ENCODE results near the gene TCL1B.
"Not testable (repeated sequence)": the region's sequence is repeated elsewhere in the genome, so short reads cannot be mapped to it uniquely, and the experiment has no call there.

The TCL1B gene, protein sequence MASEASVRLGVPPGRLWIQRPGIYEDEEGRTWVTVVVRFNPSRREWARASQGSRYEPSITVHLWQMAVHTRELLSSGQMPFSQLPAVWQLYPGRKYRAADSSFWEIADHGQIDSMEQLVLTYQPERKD

DNA sequence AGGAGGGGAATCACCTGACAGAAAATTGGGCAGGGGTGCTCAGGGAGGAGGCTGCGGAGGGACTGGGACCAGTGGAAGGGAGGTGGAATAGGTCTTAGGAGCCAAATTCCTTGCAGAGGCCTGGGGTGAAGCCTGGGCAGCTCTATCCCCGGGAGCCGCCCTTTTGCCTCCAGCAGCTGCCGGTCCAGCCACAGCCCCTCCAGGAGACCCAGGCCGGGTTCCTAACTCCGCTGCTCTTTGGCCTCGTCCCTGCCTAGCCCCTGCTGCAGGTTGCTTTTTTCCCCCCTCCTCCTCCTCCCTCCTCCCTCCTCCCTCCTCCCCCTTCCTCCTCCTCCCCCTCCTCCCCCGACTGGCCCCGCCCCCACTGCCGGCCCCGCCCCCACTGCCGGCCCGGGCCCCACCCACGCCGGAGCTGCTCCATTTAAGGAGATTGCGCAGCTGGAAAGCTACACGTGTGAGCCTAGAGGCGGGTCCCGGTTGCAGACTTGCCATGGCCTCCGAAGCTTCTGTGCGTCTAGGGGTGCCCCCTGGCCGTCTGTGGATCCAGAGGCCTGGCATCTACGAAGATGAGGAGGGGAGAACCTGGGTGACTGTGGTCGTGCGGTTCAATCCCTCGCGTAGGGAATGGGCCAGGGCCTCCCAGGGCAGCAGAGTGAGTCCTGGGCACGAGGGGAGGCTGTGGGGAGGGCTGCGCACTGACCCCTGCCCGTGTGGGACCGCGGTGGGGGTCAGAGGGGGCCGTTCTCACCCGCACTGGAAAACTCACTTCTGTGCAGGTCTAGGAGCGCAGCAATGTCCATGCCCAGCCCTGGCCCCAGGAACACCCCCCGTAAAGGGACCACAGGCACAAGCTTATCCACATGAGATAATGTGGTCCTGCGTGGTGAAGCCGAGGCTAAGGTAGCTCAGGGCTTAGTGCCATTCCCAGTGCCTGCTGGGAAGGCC is at the start of gene TCL1B:
Gene TCL1B, plus strand, starts transcription at position 449 of the 945 bp plus-strand sequence. Its CDS starts 42 bp downstream, at position 491.
- no peak for DNase-seq

DNA sequence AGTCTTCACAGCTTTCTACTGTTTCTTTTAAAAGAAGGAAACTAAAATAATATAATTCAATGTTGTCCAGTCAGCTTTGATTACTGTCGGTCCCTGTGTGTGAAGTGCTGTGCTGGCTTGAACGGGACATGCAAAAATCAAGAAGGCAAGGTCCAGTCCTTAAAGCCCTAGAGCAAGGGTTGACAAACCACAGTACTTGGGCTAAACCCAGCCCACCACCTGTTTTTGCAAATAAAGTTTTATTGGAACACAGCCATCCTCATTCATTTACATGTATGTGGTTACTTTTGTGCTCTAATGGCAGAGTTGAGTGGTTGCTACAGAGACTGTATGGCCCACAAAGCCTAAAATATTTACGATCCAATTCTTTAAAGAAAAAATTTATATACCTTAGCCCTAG is 41.2 kb upstream of the TCL1B start:
- no peak for DNase-seq

DNA sequence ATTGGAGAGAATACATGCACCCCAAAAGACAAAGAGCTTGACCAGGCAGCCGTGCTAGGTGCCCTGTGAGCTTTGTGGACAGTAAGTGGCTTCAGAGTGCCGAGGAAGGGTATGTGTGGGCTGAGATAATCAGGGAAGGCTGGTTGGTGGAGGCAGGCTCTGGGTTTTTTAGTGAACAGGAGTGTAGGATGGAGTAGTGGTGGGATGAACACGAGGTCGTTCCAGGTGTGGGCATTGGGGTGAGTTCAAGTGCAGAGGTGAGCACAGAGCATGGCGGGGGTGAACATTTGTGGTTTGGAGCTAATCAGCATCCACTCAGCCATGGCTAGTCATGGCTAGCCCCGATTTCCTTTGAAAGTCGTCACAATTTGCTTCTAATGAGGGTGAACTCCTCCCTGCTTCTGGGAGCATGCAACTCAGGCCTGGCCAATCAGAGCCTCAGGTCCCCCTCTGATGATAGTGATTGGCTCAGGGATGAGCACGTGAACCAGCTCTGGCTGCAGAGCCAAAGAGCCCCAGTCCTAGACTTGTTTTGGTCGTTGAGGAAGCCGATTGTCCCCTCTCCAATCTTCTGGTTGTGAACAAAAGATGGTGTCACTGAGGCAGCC is 40.7 kb upstream of the TCL1B start:
- no peak for DNase-seq

DNA sequence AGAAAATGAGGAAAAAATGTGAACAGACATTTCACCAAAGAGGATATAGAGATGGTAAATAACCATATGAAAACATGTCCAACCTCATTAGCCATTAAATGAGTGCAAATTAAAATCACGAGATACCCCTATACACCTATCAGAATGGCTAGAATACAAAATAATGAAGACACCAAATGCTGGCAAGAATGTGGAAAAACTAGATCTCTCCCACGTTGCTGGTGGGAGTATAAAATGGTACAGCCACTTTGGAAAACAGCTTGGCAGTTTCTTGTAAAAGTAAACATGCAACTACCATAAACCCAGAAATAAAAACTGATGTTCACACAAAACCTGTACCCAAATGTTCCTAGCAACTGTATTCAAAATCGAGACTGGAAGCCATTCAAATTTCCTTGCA is 38.3 kb upstream of the TCL1B start:
- DNase-seq: no peak

DNA sequence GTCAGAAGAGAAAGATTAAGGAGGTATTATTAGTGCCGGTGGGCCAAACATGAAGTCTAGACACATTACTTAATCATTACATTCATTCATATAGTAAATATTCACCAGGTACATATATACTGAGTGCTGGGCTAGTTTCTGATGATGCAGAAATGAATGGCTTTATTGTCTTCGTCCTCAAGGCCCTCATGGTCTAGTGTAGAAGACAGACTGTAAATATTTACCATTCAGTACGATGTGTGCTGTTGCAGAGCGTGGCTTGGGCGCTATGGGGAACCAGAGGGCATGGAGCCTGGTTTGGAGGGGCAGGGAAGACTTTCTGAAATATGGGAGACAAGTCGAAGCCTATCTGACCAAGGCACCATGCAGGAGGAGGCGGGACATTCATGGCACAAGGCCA is 37.0 kb upstream of the TCL1B start:
- no peak for DNase-seq

DNA sequence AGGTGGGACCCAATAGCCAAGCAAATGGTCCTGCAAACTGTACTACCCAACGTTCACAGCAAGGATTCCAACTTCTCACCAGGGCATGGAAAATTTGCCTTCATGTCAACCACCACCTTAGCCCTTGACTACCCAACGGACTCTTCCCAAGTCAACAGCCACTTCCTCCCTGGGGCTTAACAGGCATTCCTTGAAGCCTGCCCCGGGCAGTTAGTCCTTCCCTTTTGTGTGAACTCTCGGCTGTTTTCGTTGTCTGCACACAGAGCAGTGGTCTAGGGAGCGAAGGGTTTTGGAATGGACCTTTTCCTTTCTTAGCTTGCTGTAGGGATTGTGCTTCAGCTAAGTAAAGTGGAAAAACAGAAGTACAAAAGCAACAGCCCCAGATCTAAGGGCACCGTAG is 35.2 kb upstream of the TCL1B start:
- DNase-seq: no peak

DNA sequence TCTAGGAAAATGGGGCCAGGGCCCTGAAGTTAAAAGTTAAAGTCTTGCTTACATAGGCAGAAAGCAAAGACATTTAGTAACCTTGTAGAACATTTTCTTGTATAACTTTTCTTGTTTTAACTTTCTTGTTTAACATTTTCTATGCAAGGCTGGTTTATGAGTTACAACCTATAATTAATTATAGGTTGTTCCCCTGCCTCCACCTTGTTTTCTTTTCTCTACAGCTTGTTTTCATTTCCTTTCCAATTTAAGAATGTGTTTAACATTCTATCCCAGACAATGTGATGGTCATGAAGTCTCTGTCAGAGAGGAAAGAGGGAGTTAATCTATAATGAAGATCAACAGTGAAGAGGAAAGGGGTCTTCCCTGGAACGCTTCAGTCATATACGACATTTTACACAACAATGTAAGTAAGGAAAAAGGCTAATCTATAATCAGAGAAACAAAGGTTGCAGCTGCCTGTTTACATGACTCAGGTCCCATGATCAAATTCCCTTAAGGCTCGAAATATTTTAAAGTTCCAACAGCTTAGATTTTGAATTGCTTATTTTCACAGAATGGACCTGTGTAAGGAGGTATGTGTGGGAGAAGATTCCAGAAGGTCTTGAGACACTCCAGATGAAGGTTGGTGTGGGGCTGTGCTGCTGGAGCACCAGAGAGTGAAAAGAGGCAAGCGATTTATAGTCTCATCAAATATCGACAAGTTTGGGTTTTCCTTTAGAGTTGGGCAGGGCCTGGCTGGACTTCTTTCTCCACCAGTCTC is 34.2 kb upstream of the TCL1B start:
- DNase-seq: no peak

DNA sequence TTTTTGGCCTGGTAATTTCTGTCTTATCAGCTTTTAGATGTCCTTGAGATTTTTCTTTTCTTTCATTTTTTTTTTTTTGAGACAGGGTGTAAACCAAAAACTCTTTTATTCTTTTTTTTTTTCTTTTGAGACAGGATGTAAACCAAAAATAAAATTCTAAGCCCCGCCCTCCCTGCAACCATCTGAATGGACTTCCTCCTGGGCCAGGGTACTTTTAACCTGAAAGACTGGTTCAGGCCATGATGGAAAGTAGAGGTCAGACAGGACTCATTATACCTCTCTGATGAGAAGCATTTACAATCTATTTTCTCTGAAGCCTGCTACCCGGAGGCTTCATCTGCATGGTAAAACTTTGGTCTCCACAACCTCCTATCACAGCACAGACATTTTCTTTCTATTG is 33.5 kb upstream of the TCL1B start:
- DNase-seq: no peak

DNA sequence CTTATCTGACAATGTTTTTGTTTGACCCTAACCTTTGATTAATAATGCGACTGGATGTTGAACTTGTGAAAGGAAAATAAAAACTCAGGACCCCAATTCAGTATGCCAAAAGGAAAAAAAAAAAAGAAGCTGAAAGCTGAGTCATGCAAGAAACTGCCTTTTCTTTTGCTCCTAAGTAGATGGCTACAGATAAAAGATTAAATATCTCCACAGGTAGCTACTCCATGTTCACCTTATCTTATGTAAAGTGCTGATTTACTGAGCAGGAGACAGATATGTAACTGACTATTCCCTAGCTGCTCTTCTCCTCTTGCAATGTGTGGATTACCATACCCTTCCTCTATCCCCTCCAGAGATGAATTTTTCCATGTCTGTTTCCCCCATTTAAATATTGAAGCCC is 30.8 kb upstream of the TCL1B start:
- no peak for DNase-seq

DNA sequence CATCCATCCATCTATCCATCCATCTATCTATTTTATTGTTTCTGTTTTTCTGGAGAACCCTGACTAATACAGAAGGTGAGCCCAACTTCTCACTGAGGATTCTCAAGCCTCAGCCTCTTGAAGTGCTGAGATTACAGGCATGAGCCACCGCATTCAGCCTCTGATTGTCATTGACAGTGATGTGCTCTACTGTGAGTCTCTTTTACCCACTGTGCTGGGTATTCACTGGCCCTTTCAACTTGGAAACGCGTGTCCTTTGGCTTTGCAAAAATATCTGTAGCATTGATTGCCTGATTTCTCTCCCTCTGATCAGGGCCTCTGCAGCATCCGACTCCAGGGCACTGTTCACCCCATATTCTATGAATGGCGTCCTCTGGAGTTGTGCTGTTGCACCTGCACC is 29.6 kb upstream of the TCL1B start:
- DNase-seq: no peak

DNA sequence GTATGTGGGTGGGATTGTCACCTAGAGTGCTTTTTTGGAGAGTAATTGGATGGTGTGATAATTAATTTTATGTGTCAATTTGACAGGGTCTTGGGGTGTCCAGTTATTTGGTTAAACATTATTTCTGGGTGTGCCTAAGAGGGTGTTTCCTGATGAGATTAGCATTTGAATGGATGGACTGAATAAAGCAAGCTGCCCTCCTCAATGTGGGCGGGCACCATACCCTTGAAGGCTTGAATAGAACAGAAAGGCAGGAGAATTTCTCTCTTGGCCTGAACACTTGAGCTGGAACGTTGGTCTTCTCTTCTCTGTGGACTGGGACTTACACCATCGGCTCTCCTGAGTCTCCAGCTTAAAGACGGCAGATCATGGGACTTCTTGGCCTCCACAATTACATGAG is 28.8 kb upstream of the TCL1B start:
- DNase-seq: no peak

DNA sequence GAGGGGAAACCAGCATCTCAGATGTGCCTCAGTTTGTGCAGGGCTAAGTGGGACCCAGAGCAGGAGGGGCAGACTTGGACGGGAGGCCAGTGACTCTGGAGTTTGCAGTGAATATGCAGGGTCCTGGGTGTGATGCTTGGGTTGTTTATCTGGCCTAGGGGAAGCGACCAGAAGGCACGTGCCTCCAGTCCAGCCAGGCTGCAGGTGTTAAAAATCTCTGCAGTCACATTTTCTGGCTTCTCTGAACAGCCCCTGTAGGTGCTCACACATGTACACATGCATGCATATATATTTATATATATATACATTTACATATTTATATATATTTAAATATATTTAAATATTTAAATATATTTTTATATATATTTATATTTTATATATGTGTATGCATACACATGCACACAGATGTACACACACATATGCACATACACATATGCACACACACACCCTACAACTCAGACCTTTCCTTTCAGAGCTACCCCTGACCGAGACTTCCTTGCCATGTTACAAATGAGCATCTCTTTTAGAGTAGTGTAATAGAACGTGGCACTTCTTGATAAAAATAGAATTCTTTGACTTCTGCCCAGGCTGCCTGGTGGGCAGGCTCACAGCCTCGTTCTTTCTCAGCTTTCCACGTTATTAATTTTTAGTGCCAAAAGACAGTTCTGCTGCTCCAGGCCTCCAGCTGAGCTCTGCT is 26.8 kb upstream of the TCL1B start:
- DNase-seq: no peak

DNA sequence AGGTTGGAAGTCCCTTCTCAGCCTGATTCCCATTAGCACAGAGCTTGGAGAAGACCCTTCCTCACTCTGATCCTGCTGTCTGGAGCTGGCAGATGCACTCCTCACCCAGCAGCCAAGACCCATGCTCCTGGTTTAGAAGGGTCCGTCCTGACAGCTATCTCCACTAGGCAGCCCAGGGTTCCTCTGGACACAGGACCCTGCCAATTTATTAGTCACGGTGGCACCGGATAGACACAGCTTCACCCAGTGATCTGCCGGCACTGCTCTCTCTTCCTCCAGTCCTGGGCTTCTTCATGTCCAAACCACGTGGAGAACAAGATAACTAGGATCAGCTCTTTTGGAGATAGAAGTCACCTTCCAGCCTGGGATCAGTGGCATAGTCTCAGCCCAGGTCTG is 26.2 kb upstream of the TCL1B start:
- no peak for DNase-seq

DNA sequence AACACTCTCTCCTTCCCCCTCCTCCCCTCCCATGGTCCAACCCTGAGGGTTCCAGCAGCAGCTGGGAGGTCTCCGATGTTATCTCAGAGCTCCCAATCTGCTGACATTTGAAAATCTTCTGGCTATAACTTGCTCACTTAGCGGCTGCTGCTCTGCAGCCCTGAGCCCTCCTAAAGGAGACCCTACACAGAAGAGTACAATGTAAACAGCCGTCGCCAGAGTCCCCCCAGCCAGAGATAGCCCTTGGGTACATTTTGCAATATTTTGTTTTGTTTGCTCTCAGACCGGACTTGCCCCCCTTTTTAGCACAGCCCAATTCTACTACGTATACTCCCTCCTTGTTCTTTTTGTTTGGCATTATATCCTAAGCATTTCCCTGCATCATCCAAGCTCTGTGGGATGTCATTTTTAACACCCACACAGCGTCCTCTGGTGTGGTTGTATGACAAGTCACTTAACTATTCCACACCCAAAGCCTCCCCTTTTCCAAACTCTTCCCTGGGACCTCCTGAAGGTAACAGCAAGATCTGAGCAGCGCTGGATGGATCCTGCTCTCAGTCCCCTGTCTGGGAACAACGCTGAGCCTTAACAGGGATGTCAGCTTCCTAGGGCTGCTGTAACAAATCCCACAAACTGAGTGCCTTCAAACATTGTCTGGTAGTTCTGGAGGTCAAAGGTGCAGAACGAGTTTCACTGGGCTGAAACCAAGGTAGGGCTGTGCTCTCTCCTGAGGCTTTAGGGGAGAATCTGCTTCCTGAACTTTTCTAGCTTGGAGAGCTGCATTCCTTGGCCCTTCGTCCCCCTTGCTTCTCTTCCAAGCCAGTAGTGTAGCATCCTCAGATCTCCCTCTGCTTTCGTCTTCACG is 25.3 kb upstream of the TCL1B start:
- DNase-seq: no peak

DNA sequence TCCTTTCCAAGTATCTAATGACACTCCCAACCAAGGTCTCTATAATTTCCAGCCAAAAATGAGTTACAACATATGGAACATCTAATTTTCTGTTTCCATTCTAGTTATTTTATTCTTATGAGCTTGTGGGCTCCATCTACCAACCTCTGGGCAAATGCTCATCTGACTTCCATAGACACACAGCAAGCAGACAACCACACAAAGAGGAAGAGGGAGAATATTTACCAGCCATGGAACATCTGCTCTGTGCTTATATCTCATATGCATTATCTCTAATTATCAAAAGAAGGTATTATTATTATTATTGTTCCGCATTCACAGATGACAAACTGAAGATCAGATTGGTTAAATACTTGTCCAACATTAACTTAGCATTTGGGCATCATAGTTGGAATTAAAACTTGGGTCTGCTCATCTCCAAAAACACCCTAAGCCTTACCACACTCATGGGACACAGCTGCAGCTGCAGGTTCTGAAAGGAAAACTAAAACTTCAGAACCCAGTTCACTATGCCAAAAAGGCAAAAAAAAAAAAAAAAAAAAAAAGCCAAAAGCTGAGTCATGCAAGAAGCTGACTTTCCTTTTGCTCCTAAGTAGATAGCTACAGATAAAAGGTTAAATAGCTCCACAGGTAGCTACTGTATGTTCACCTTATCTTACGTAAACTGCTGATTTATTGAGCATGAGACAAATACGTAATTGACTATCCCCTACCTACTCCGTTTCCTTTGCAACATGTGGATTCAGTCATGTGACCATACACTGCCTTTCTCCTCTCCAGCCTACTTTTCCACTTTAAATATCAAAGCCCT is 23.6 kb upstream of the TCL1B start:
- DNase-seq: no peak

DNA sequence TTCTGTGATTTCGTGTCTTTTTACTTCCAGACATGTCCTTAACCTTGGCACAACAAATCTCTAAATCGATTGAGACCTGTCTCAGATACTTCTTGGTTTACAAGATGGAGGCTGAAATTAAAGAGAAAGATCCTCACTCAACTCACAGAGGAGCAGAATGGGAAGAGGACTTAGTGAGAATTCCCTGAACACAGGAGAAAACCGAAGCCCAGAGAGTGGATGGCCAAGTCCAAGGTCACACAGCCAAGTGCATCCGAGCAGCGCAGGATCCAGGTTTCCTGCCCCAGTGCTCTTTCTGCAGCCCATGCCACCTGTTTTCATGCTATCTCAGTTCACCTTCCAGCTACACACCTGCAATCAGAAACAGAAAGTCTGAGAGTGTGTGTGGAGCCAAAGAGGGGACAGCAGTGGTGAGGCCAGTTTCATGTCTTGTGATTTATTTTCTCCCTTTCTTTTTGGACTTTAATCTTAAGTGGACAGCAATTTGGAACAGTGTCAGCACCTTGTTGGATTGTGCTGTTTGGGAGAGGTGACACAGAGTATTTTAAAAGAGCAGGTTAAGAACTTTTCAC is 22.9 kb upstream of the TCL1B start:
- DNase-seq: no peak

DNA sequence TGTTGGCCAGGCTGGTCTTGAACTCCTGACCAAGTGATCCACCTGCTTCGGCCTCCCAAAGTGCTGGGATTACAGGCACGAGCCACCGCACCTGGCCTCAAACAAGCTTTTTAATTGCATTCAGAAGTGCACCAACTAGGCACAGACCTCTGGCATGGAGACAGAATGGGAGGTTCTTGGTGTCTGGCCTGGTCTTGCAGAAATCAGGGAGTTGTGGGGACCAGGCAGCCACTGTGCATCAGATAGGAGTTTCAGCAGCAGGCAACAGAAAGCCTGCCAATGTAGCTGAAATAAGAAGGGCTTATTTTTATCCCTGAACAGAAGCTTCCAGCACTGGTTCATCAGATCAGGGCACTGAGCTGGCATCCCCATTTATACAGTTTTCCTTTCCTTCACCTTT is 22.2 kb upstream of the TCL1B start:
- no peak for DNase-seq

DNA sequence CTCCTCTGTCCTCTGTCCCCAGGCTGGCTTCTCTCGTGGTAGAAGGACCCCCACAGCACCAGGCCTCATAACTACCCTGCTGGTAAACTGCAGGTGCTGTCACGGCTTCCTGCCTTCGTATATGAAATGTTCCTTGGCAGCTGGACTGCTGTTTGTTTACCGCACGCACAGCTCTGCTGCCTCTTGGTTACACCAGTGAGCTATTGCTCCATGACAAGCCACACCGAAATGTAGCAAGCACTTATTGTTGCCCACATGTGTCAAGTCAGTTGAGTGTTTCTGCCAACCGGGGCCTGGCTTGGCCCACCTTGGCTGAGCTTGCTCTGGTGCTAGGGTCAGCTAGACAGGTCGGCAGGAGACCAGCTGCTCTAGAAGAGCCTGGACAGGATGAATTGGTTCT is 21.7 kb upstream of the TCL1B start:
- DNase-seq: peak; percentile 25

DNA sequence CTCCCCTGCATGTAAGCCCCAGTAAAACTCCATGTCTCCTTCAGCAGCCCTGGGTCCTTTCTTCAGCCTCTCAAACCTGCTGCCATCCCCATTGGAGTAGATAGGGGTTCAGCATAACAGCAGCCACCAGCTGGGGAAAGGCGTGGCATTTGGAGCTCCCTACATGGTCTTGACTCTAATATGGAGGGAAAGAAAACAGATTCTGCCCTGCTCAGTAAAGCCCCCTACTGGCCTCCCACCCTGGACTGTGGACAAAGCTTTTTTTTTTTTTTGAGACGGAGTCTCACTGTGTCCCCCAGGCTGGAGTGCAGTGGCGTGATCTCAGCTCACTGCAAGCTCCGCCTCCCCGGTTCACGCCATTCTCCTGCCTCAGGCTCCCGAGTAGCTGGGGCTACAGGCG is 20.7 kb upstream of the TCL1B start:
- DNase-seq: not testable (repeated sequence)

DNA sequence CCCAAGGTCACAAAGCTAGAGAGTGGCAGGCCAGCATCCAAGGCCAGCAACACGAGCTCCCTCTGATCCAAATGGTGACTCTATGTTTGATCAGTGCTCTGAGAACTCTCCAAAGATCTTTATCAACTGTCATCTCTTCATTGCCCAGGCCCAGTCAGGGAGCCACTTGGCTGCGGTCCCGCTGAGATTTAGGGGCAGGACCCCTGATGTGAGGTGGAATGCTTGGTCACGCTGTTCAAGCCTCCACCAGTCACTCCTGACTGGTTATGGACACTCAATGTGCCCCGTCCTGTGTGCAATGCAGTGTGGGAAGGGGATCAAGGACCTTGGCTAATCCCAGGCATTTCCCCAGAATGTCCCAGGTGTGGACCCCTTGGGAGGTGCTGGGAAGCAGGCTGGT is 19.8 kb upstream of the TCL1B start:
- no peak for DNase-seq

Data from CD4-positive, alpha-beta T cell treated with Interferon gamma for 1 hour (primary cell).